Measurements from ENCODE around the gene IFT81. TPM values are rescaled to one million over a fixed set of nuclear protein-coding genes. Genes with fewer than 3 reads are reported as not detected.

Gene IFT81
- total RNA-seq, 5 donors from 2014 or later (not counting 1 experiment from before 2014, with no cell fraction given) = 0.73 to 2.3 (median 1.5) TPM

DNA sequence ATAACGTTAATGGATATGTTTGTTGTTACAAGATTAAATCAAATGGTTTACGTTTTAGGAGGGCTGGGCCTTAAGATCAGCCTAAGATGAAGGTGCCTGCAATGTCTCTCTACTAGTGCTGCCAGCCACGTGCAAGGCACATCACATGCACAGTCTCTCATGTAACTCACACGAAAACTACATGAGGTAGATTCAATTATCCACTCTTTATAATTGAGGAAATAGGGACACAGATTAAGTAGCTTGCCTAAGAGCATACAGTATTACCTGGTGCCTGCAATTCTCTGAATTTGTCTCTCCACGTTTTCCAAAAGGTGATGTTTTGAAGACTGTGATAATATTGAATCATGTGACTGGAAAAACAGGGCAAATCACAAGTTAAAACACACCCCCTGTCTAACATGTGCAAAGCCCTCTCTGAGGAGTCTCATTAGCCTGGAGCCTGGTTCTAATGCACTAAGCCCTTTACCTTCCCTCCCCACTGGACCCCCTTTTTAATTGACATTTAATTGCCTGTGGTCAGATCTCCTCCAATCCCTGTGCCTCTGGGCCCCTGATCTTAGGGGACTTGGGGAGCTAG lies 142.3 kb downstream of the IFT81 start:
- Mint-ChIP-seq H3K4me3 (no peak overlapping the region), H3K9me3 (no peaks in the 10 kb centered on the region), H3K36me3 (no peaks in the 10 kb centered on the region), H3K27ac (no peak overlapping the region), H3K4me1 (no peaks in the 10 kb centered on the region), H3K27me3 (peaks cover 6 to 17% of the 10 kb centered on the region in 2 donors)
- Histone ChIP-seq H3K4me3 (ENCODE audit: control insufficient read depth in 1 of 2, extremely low read depth in 1 of 2, low read length in 1 of 2) (no peak overlapping the region), H3K9me3 (no peaks in the 10 kb centered on the region), H3K27ac (ENCODE audit: low read length) (no peak overlapping the region), H3K27me3 (replicated peaks in 1 of 2; ENCODE audit: control insufficient read depth in 2 of 2, extremely low read depth in 1 of 2, insufficient read depth in 2 of 2, low read length in 1 of 2) (peaks cover 0 to 23% of the 10 kb centered on the region in 2 experiments), H3K36me3 (ENCODE audit: control insufficient read depth in 2 of 2, extremely low read depth in 1 of 2, insufficient read depth in 1 of 2, low read length in 1 of 2) (no peaks in the 10 kb centered on the region), H3K4me1 (ENCODE audit: control insufficient read depth in 1 of 2, extremely low read depth in 1 of 2, insufficient read depth in 2 of 2, low read length in 2 of 2) (no peaks in the 10 kb centered on the region)
- no peak for DNase-seq
- 100% methylated on average over 1 of the region's 5 CpGs for WGBS (ENCODE audit: insufficient coverage)
- ATAC-seq (replicated peaks in 1 of 4) = no peak
- ChIA-PET CTCF (interaction anchor here in 1 of 2 donors (0.5 kb wide), 1 partner anchor 526 kb away, joined by 3 read pairs; no protein-coding TSS in a partner anchor), POLR2A (no interaction called here)

DNA sequence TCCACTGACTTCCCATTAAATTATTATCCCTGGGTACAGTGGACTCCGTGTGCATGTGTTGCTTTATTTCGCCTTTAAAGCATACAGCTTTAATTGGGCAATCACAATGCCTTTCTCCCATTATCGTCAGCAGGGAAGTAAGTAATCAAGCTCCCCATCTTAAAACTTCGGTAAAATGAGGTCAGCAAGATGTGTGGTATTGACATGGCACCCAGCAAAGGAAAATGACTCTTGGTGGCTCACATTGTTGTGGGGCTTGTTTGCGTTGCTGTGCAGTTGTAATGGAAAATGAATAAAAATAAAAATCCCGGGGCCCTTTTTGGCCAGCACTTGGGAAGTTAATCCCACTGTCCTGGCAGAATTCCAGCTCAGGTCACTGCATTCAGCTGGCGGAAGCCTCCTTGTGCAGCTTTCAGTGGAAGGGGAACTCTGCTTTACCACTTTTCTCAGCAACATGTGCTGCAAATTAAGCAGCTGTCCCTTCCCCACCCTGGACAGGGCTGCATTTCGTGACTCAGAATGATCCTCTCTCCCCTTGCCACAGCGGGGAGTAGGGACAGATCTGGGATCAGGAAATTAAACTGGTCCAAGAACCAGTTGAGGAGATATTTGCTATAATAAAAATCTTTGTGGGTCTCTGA lies 142.9 kb downstream of the IFT81 start:
- Mint-ChIP-seq H3K27ac (no peak overlapping the region), H3K36me3 (no peaks in the 10 kb centered on the region), H3K27me3 (peaks cover 8 to 17% of the 10 kb centered on the region in 2 donors), H3K9me3 (no peaks in the 10 kb centered on the region), H3K4me1 (no peaks in the 10 kb centered on the region), H3K4me3 (no peak overlapping the region)
- ATAC-seq (replicated peaks in 1 of 4) = no peak
- WGBS (ENCODE audit: insufficient coverage) = 70% methylated on average over 5 of the region's 9 CpGs
- CTCF ChIA-PET = interaction anchor here in 1 of 2 donors (0.5 to 0.6 kb wide), 2 partner anchors 40 to 527 kb away, joined by 3 read pairs; no protein-coding TSS in a partner anchor
- Histone ChIP-seq H3K4me3 (ENCODE audit: control insufficient read depth in 1 of 2, extremely low read depth in 1 of 2, low read length in 1 of 2) (no peak overlapping the region), H3K36me3 (ENCODE audit: control insufficient read depth in 2 of 2, extremely low read depth in 1 of 2, insufficient read depth in 1 of 2, low read length in 1 of 2) (no peaks in the 10 kb centered on the region), H3K4me1 (ENCODE audit: control insufficient read depth in 1 of 2, extremely low read depth in 1 of 2, insufficient read depth in 2 of 2, low read length in 2 of 2) (no peaks in the 10 kb centered on the region), H3K27ac (ENCODE audit: low read length) (no peak overlapping the region), H3K9me3 (no peaks in the 10 kb centered on the region), H3K27me3 (replicated peaks in 1 of 2; ENCODE audit: control insufficient read depth in 2 of 2, extremely low read depth in 1 of 2, insufficient read depth in 2 of 2, low read length in 1 of 2) (peaks cover 0 to 23% of the 10 kb centered on the region in 2 experiments)
- POLR2A ChIA-PET = no interaction called here
- no peak for DNase-seq

Other genes with a start within 250 kb of the IFT81 start
- 10 to 100 TPM; 22.0 to 29.5 (median 23.8) TPM for gene GLTP, start 243.8 kb upstream of the IFT81 start, total RNA-seq
- 10 to 100 TPM; 25.9 to 41.5 (median 37.3) TPM for gene TCHP, start 224.1 kb upstream of the IFT81 start, total RNA-seq
- 100 to 1,000 TPM in 4 of 5 donors, 10 to 100 TPM in 1; 96.7 to 132 (median 108) TPM for gene GIT2, start 128.0 kb upstream of the IFT81 start, total RNA-seq
- gene ANKRD13A, start 124.9 kb upstream of the IFT81 start, total RNA-seq = 10 to 100 TPM; 63.8 to 87.0 (median 76.8) TPM
- gene C12orf76, start 75.8 kb upstream of the IFT81 start, total RNA-seq = 10 to 100 TPM; 13.6 to 31.0 (median 28.5) TPM
- 10 to 100 TPM; 82.0 to 88.2 (median 82.8) TPM for gene ATP2A2, start 156.9 kb downstream of the IFT81 start, total RNA-seq